H9 (cell line): ENCODE results near the gene TK2. TPM values are rescaled to one million over a fixed set of nuclear protein-coding genes. Genes with fewer than 3 reads are reported as not detected.
A peak's percentile ranks its signal among the peaks of the same experiment; 100 is the strongest.

Experiments used
- DNase-seq: peaks from one replicate; pipeline ENCODE4 v3.0.0-alpha.2; 2017
- H2AFZ ChIP-seq: one replicate; pipeline ENCODE4 v1.6.1; 2013; ENCODE audit warnings: mild to moderate bottlenecking, low read length, control low read depth, moderate library complexity
- H2AK5ac ChIP-seq: 2 replicates; pipeline ENCODE4 v1.6.1; 2013; ENCODE audit warnings: low read length, control low read depth, mixed read lengths; ENCODE audit not compliant: insufficient read length
- H2BK120ac ChIP-seq: one replicate; pipeline ENCODE4 v1.6.1; 2013; ENCODE audit warnings: low read depth, mild to moderate bottlenecking, low read length, control low read depth, inconsistent platforms; ENCODE audit not compliant: poor library complexity, severe bottlenecking
- H2BK12ac ChIP-seq: 2 replicates; pipeline ENCODE4 v1.6.1; 2013; ENCODE audit warnings: low read length, control low read depth, mixed read lengths, low read depth; ENCODE audit not compliant: insufficient read length
- H2BK15ac ChIP-seq: 2 replicates; pipeline ENCODE4 v1.6.1; 2013; ENCODE audit warnings: low read depth, low read length, control low read depth
- H2BK20ac ChIP-seq: one replicate; pipeline ENCODE4 v1.6.1; 2013; ENCODE audit warnings: low read depth, mild to moderate bottlenecking, low read length, control low read depth, inconsistent platforms; ENCODE audit not compliant: poor library complexity, severe bottlenecking
- H2BK5ac ChIP-seq: 2 replicates; pipeline ENCODE4 v1.6.1; 2013; ENCODE audit warnings: low read length, control low read depth, mixed read lengths; ENCODE audit not compliant: insufficient read length
- H3K14ac ChIP-seq: 2 replicates; pipeline ENCODE4 v1.6.1; 2013; ENCODE audit warnings: low read length, control low read depth; ENCODE audit not compliant: insufficient read depth
- H3K18ac ChIP-seq: 2 replicates; pipeline ENCODE4 v1.6.1; 2013; ENCODE audit warnings: low read depth, mild to moderate bottlenecking, mixed read lengths, low read length, control low read depth; ENCODE audit not compliant: insufficient read length
- H3K23ac ChIP-seq: 2 replicates; pipeline ENCODE4 v1.6.1; 2013; ENCODE audit warnings: low read length, control low read depth, mixed read lengths, low read depth; ENCODE audit not compliant: insufficient read length
- H3K23me2 ChIP-seq: 2 replicates; pipeline ENCODE4 v1.6.1; 2013; ENCODE audit warnings: low read depth, mild to moderate bottlenecking, mixed read lengths, low read length, control low read depth; ENCODE audit not compliant: insufficient read length, poor library complexity, severe bottlenecking
- H3K27ac ChIP-seq: 2 replicates; pipeline ENCODE4 v1.5.1; 2013; ENCODE audit warnings: low read length, control low read depth, mixed read lengths, low read depth; ENCODE audit not compliant: insufficient read length
- H3K27me3 ChIP-seq: 2 replicates; pipeline ENCODE4 v1.6.1; 2013; ENCODE audit warnings: low read length, control low read depth, inconsistent platforms; ENCODE audit not compliant: insufficient read depth
- H3K4ac ChIP-seq: 2 replicates; pipeline ENCODE4 v1.6.1; 2013; ENCODE audit warnings: low read depth, mild to moderate bottlenecking, control low read depth, inconsistent platforms, low read length, moderate library complexity
- H3K4me1 ChIP-seq: 2 replicates; pipeline ENCODE4 v1.6.1; 2013; ENCODE audit warnings: low read length, control low read depth, inconsistent platforms; ENCODE audit not compliant: insufficient read depth
- H3K4me2 ChIP-seq: 2 replicates; pipeline ENCODE4 v1.6.1; 2013; ENCODE audit warnings: low read length, control low read depth, mixed read lengths; ENCODE audit not compliant: insufficient read length, insufficient read depth
- H3K56ac ChIP-seq: 2 replicates; pipeline ENCODE4 v1.6.1; 2013; ENCODE audit warnings: low read depth, mild to moderate bottlenecking, mixed read lengths, low read length, control low read depth; ENCODE audit not compliant: insufficient read length
- H3K79me1 ChIP-seq: 2 replicates; pipeline ENCODE4 v1.6.1; 2013; ENCODE audit warnings: low read depth, mild to moderate bottlenecking, moderate library complexity, low read length, control low read depth, inconsistent platforms; ENCODE audit not compliant: insufficient read depth, poor library complexity, severe bottlenecking
- H3K79me2 ChIP-seq: 2 replicates; pipeline ENCODE4 v1.6.1; 2013; ENCODE audit warnings: low read length, control low read depth, inconsistent platforms; ENCODE audit not compliant: insufficient read depth
- H3K9ac ChIP-seq: 2 replicates; pipeline ENCODE4 v1.6.1; 2013; ENCODE audit warnings: low read length, control low read depth, mixed read lengths; ENCODE audit not compliant: insufficient read length; ENCODE audit errors: extremely low read depth
- H3K9me3 ChIP-seq: one replicate; pipeline ENCODE4 v1.6.1; 2013; ENCODE audit warnings: low read depth, low read length, inconsistent platforms; ENCODE audit not compliant: control insufficient read depth
- H3T11ph ChIP-seq: one replicate; pipeline ENCODE4 v1.6.1; 2013; ENCODE audit warnings: mild to moderate bottlenecking, low read length, control low read depth, inconsistent platforms
- H4K20me1 ChIP-seq: one replicate; pipeline ENCODE4 v1.6.1; 2013; ENCODE audit not compliant: control insufficient read depth, insufficient read length, insufficient read depth
- H4K5ac ChIP-seq: 2 replicates; pipeline ENCODE4 v1.6.1; 2013; ENCODE audit warnings: low read depth, mild to moderate bottlenecking, mixed read lengths, low read length, control low read depth; ENCODE audit not compliant: insufficient read length
- H4K8ac ChIP-seq: replicated peaks from 2 replicates; pipeline ENCODE4 v1.6.1; 2013; ENCODE audit warnings: low read length, control low read depth, mixed read lengths, low read depth; ENCODE audit not compliant: insufficient read length
- H4K91ac ChIP-seq: 2 replicates; pipeline ENCODE4 v1.6.1; 2013; ENCODE audit warnings: low read depth, mild to moderate bottlenecking, moderate library complexity, mixed read lengths, low read length, control low read depth; ENCODE audit not compliant: insufficient read length
- H3K27ac Mint-ChIP-seq, 3 experiments: 2 replicates in 2 of 3; 3 replicates in 1 of 3; pipeline ENCODE4 v1.8.0; 2020 to 2021; ENCODE audit warnings: mixed read lengths in 3 of 3, mild to moderate bottlenecking in 1 of 3, moderate library complexity in 1 of 3
- H3K27me3 Mint-ChIP-seq: 2 replicates; pipeline ENCODE4 v1.8.0; 2021; ENCODE audit warnings: low read depth, mild to moderate bottlenecking, moderate library complexity, mixed read lengths
- H3K36me3 Mint-ChIP-seq, 3 experiments: 2 replicates in 2 of 3; 3 replicates in 1 of 3; pipeline ENCODE4 v1.8.0; 2020 to 2021; ENCODE audit warnings: low read depth in 3 of 3, mixed read lengths in 3 of 3; ENCODE audit not compliant: insufficient read depth in 1 of 3
- H3K4me1 Mint-ChIP-seq, 2 experiments: 2 replicates each; pipeline ENCODE4 v1.8.0; 2020; ENCODE audit warnings: mixed read lengths in 2 of 2
- H3K4me3 Mint-ChIP-seq, 2 experiments: 2 replicates in 1 of 2; 3 replicates in 1 of 2; pipeline ENCODE4 v1.8.0; 2020 to 2021; ENCODE audit warnings: mild to moderate bottlenecking in 2 of 2, mixed read lengths in 2 of 2, moderate library complexity in 1 of 2
- H3K9me3 Mint-ChIP-seq, 2 experiments: 2 replicates in 1 of 2; 3 replicates in 1 of 2; pipeline ENCODE4 v1.8.0; 2020; ENCODE audit warnings: mild to moderate bottlenecking in 2 of 2, mixed read lengths in 2 of 2, moderate library complexity in 1 of 2
- CTCF ChIP-seq: fragments of 200-600 bp; sonication (generic); conservative IDR thresholded peaks from 3 replicates; pipeline ENCODE4 v1.8.0; 2021; ENCODE audit warnings: antibody characterized with exemption, mild to moderate bottlenecking
- WGBS: extraction: QIAGEN DNeasy Blood & Tissue Kit; methylation state at CpG from one replicate; pipeline ENCODE4 v1.1.7; 2013; ENCODE audit warnings: missing lambda C conversion rate, low lambda C conversion rate, mixed read lengths; ENCODE audit not compliant: insufficient read length; ENCODE audit errors: extremely low coverage; 5-methylcytosine and 5-hydroxymethylcytosine counted together
- long read RNA-seq: library from polyadenylated mRNA; unstranded; transcript quantifications from one replicate; pipeline ENCODE4 v2.0.0, GENCODE V29; 2020
- total RNA-seq: library from RNA; stranded (reverse); gene quantifications from 2 replicates; pipeline ENCODE4 v1.2.1, GENCODE V29; 2021

The TK2 gene
- 5.2 and 6.3 TPM in 2 replicates for total RNA-seq
- long read RNA-seq, full-length matches to known transcripts, result 7 of 8 reads
- long read RNA-seq, partial matches to known transcripts, result 1 of 8 reads
- long read RNA-seq, other reads (novel, unspliced or antisense), result 0 of 8 reads

- Histone ChIP-seq H3K9me3 (no peaks in the 10 kb centered on the region), H4K91ac (peak within 1 kb of the TSS; percentile 76), H3K4ac (0 out of 2 replicates have a peak within 1 kb of the TSS, but pooled peaks have one; percentile 27), H2AK5ac (no peak within 1 kb of the TSS), H4K20me1 (no peaks in the 10 kb centered on the region), H2BK120ac (no peak within 1 kb of the TSS), H3K14ac (peak within 1 kb of the TSS; percentile 98), H2AFZ (peak within 1 kb of the TSS; percentile 67), H3K4me1 (no peaks in the 10 kb centered on the region), H3K4me2 (peak within 1 kb of the TSS; percentile 89), H4K8ac (peak within 1 kb of the TSS; percentile 68), H2BK20ac (no peak within 1 kb of the TSS), H3T11ph (no peak within 1 kb of the TSS), H3K27me3 (no peaks in the 10 kb centered on the region; the same call in 1 of the 2 replicates), H2BK15ac (no peak within 1 kb of the TSS), H3K79me1 (no peaks in the 10 kb centered on the region), H3K79me2 (no peaks in the 10 kb centered on the region), H3K27ac (no peak within 1 kb of the TSS), H3K23ac (no peak within 1 kb of the TSS), H2BK5ac (no peak within 1 kb of the TSS), H3K18ac (peak within 1 kb of the TSS; percentile 94), H3K23me2 (peaks cover 12% of the 10 kb centered on the region), H4K5ac (peak within 1 kb of the TSS; percentile 85), H3K56ac (no peak within 1 kb of the TSS), H3K9ac (peak within 1 kb of the TSS; percentile 87), H2BK12ac (peak within 1 kb of the TSS; percentile 52)
- H3K27me3 Mint-ChIP-seq, result peaks cover 19% of the 10 kb centered on the region
- H3K27ac Mint-ChIP-seq, result peak within 1 kb of the TSS; percentile 16 to 93 (median 33); a peak in 5 of 7 replicates
- peaks cover 13 to 19% of the 10 kb centered on the region in 2 experiments for H3K4me1 Mint-ChIP-seq
- peaks cover 2 to 13% (median 4%) of the 10 kb centered on the region in 3 experiments; a peak in 5 of 7 replicates for H3K36me3 Mint-ChIP-seq
- peak; percentile 74 for DNase-seq
- no peak; the same call in 2 of the 3 replicates for TF ChIP-seq CTCF
- H3K9me3 Mint-ChIP-seq, result peaks cover 3 to 5% of the 10 kb centered on the region in 2 experiments; a peak in 2 of 5 replicates
- no CpG with 5 or more reads among the region's 80 CpGs for WGBS
- H3K4me3 Mint-ChIP-seq, result peak within 1 kb of the TSS; percentile 71 to 79
Measured at GRCh38 chr16:66549284-66550131, at the start of gene TK2. TSS of gene TK2 (minus strand) at chr16:66550122. CDS start at chr16:66550061, 61 bp downstream.
